ENCODE results near the gene TCF20.

DNA sequence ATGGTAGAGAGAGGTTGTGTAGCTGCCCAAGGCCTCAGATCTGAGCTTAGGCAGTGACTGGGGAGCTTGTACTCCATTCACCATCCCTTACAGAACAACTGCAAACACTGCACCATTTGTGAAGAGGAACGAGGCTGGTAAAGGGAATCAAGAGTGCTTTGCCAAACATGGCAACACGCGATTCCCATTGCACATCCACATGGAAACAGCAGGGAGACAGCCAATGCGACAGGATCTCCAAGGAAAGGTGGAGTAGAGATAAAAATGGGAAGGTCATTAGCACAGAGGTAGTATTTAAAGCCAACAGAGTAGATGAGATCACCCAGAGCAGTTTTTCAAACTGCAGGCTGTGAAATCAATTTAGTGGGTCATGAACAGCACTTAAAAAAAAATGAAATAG lies 42.0 kb downstream of the TCF20 start:
- TF ChIP-seq POLR2AphosphoS5 (IDR thresholded peaks at IDR 0.05; ENCODE audit: low read depth) (no peak), GABPA (IDR thresholded peaks at IDR 0.05; ENCODE audit: low read depth) (no peak), SPI1 (IDR thresholded peaks at IDR 0.05; ENCODE audit: borderline replicate concordance, low read depth) (no peak)
- TF ChIP-seq, protein P1, sequence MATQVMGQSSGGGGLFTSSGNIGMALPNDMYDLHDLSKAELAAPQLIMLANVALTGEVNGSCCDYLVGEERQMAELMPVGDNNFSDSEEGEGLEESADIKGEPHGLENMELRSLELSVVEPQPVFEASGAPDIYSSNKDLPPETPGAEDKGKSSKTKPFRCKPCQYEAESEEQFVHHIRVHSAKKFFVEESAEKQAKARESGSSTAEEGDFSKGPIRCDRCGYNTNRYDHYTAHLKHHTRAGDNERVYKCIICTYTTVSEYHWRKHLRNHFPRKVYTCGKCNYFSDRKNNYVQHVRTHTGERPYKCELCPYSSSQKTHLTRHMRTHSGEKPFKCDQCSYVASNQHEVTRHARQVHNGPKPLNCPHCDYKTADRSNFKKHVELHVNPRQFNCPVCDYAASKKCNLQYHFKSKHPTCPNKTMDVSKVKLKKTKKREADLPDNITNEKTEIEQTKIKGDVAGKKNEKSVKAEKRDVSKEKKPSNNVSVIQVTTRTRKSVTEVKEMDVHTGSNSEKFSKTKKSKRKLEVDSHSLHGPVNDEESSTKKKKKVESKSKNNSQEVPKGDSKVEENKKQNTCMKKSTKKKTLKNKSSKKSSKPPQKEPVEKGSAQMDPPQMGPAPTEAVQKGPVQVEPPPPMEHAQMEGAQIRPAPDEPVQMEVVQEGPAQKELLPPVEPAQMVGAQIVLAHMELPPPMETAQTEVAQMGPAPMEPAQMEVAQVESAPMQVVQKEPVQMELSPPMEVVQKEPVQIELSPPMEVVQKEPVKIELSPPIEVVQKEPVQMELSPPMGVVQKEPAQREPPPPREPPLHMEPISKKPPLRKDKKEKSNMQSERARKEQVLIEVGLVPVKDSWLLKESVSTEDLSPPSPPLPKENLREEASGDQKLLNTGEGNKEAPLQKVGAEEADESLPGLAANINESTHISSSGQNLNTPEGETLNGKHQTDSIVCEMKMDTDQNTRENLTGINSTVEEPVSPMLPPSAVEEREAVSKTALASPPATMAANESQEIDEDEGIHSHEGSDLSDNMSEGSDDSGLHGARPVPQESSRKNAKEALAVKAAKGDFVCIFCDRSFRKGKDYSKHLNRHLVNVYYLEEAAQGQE (IDR thresholded peaks at IDR 0.05; ENCODE audit: insufficient replicate concordance, low read depth) = no peak
- TF ChIP-seq, protein P2, sequence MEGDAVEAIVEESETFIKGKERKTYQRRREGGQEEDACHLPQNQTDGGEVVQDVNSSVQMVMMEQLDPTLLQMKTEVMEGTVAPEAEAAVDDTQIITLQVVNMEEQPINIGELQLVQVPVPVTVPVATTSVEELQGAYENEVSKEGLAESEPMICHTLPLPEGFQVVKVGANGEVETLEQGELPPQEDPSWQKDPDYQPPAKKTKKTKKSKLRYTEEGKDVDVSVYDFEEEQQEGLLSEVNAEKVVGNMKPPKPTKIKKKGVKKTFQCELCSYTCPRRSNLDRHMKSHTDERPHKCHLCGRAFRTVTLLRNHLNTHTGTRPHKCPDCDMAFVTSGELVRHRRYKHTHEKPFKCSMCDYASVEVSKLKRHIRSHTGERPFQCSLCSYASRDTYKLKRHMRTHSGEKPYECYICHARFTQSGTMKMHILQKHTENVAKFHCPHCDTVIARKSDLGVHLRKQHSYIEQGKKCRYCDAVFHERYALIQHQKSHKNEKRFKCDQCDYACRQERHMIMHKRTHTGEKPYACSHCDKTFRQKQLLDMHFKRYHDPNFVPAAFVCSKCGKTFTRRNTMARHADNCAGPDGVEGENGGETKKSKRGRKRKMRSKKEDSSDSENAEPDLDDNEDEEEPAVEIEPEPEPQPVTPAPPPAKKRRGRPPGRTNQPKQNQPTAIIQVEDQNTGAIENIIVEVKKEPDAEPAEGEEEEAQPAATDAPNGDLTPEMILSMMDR (IDR thresholded peaks at IDR 0.05; ENCODE audit: insufficient read depth, low read length) = no peak
